GM12878 (cell line): ENCODE measurements around the gene TRDN. TPM values are rescaled to one million over a fixed set of nuclear protein-coding genes. Genes with fewer than 3 reads are reported as not detected.

Source experiments
- ATAC-seq: fragments of 200-7000 bp; cut with Tn5 transposase; 3 replicates; pipeline ENCODE4 v1.9.1; 2020; ENCODE audit warnings: mild to moderate bottlenecking, moderate library complexity
- BruUV-seq: library from RNA; stranded (reverse); fragments of 400-500 nt; replicated peaks from 2 replicates; lab custom pipeline; 2021; lab: Mats Ljungman, UMichigan
- CTCF ChIA-PET: fragments of 300-600 bp; sonication (Branson Sonifier 250); formaldehyde crosslinking; extraction: SDS; loops from one replicate; lab custom pipeline; 2021; ENCODE audit warnings: inconsistent platforms; lab: Yijun Ruan, JAX
- POLR2A ChIA-PET: fragments of 350-600 bp; formaldehyde crosslinking; extraction: SDS; loops from one replicate; lab custom pipeline; 2021; ENCODE audit warnings: inconsistent platforms; lab: Charles Lee
- RAD21 ChIA-PET: fragments of 300-600 bp; sonication (Branson Sonifier 250); formaldehyde crosslinking; loops from one replicate; lab custom pipeline; 2023; ENCODE audit warnings: antibody characterized with exemption; ENCODE audit not compliant: unreplicated experiment; lab: Charles Lee
- SMC1A ChIA-PET: fragments of 300-600 bp; sonication (Branson Sonifier 250); formaldehyde crosslinking; loops from one replicate; lab custom pipeline; 2023; ENCODE audit not compliant: unreplicated experiment, uncharacterized antibody; lab: Charles Lee
- DNase-seq: peaks from one replicate; pipeline ENCODE4 v3.0.0-alpha.2; 2011; ENCODE audit warnings: low read depth, low spot score
- FAIRE-seq: peaks from 3 replicates; lab custom pipeline; 2011; peaks lifted over from hg19 to GRCh38; lab: Jason Lieb, UNC
- H2AFZ ChIP-seq: 2 replicates; pipeline ENCODE4 v1.6.0; 2011; ENCODE audit warnings: low read depth, low read length, control low read depth; ENCODE audit not compliant: control insufficient read depth
- H3K27ac ChIP-seq: 2 replicates; pipeline ENCODE4 v1.5.1; 2011; ENCODE audit warnings: control low read depth; ENCODE audit not compliant: control insufficient read depth, insufficient read depth
- H3K27me3 ChIP-seq, 2 experiments: replicated peaks in 1 of 2; 2 replicates each; pipeline versions ENCODE4 v1.6.0 to v1.6.1; 2011; ENCODE audit warnings: low read length in 1 of 2; ENCODE audit not compliant: control insufficient read depth in 2 of 2, insufficient read depth in 2 of 2
- H3K36me3 ChIP-seq, 2 experiments: 2 replicates each; pipeline ENCODE4 v1.5.1; 2011; ENCODE audit warnings: low read length in 1 of 2; ENCODE audit not compliant: control insufficient read depth in 2 of 2, insufficient read depth in 2 of 2
- H3K4me1 ChIP-seq: 2 replicates; pipeline ENCODE4 v1.6.1; 2011; ENCODE audit warnings: mild to moderate bottlenecking, low read length, moderate library complexity, mixed read lengths; ENCODE audit not compliant: control insufficient read depth, insufficient read depth
- H3K4me2 ChIP-seq: 2 replicates; pipeline ENCODE4 v1.6.0; 2011; ENCODE audit warnings: control low read depth; ENCODE audit not compliant: control insufficient read depth, insufficient read depth
- H3K4me3 ChIP-seq: fragments of 200-600 bp; sonication (generic); 2 replicates; pipeline ENCODE4 v1.5.1; 2016
- H3K79me2 ChIP-seq: 2 replicates; pipeline ENCODE4 v1.6.0; 2011; ENCODE audit warnings: low read length; ENCODE audit not compliant: control insufficient read depth, insufficient read depth
- H3K9ac ChIP-seq: 2 replicates; pipeline ENCODE4 v1.8.0; 2011; ENCODE audit warnings: low read length, control low read depth, mixed read lengths; ENCODE audit not compliant: control insufficient read depth, insufficient read depth
- H3K9me3 ChIP-seq: replicated peaks from 3 replicates; pipeline ENCODE4 v1.5.1; 2011; ENCODE audit warnings: mild to moderate bottlenecking, low read length; ENCODE audit not compliant: control insufficient read depth, insufficient read depth
- H4K20me1 ChIP-seq: 2 replicates; pipeline ENCODE4 v1.6.0; 2011; ENCODE audit not compliant: control insufficient read depth, insufficient read depth
- CBX5 ChIP-seq: sonication (generic); IDR thresholded peaks from 2 replicates; pipeline ENCODE4 v1.6.1; 2016; ENCODE audit warnings: low read depth, moderate library complexity, mild to moderate bottlenecking, inconsistent platforms
- CHD2 ChIP-seq: IDR thresholded peaks from 2 replicates; pipeline ENCODE4 v1.6.1; 2011; ENCODE audit warnings: low read depth, low read length, improper control_type of control experiment, borderline replicate concordance
- HDAC6 ChIP-seq: fragments of 200-600 bp; sonication (generic); IDR thresholded peaks from one replicate; pipeline ENCODE4 v1.8.0; 2017; ENCODE audit warnings: antibody characterized with exemption; ENCODE audit not compliant: unreplicated experiment
- POLR2AphosphoS2 ChIP-seq: IDR thresholded peaks from 2 replicates; pipeline ENCODE4 v1.6.1; 2011; ENCODE audit warnings: low read depth, mild to moderate bottlenecking, low read length, improper control_type of control experiment, moderate library complexity
- RAD21 ChIP-seq: IDR thresholded peaks from 2 replicates; pipeline ENCODE4 v1.6.1; 2011; ENCODE audit warnings: mild to moderate bottlenecking, low read depth, low read length, moderate library complexity; ENCODE audit not compliant: insufficient read depth
- STAT3 ChIP-seq: IDR thresholded peaks from 2 replicates; pipeline ENCODE4 v1.6.1; 2011; ENCODE audit warnings: low read depth, low read length, improper control_type of control experiment
- ZNF24 ChIP-seq: fragments of 450-650 bp; IDR thresholded peaks from 2 replicates; pipeline ENCODE4 v1.6.1; 2017; ENCODE audit warnings: antibody characterized with exemption, mild to moderate bottlenecking
- ZZZ3 ChIP-seq: IDR thresholded peaks from 2 replicates; pipeline ENCODE4 v1.6.1; 2011; ENCODE audit warnings: low read depth; ENCODE audit not compliant: control insufficient read depth, insufficient read length
- in situ Hi-C: fragments of 300-500 bp; cut with MboI; formaldehyde crosslinking; loops from 9 replicates; pipeline ENCODE4 v1.14.3; 2018; ENCODE audit warnings: mixed read lengths
- intact Hi-C: fragments of 100-400 bp; cut with micrococcal nuclease; formaldehyde crosslinking; loops from one replicate; pipeline ENCODE4 v1.14.2; 2022; ENCODE audit not compliant: unreplicated experiment
- polyA plus RNA-seq, 11 experiments: library from polyadenylated mRNA; depleted of rRNA in 4 of 11; unstranded in 6 of 11; stranded (reverse) in 5 of 11; fragments of >200 nt; fragmentation: Nextera tagmentation in 4 of 11; fragmentation: Illumina TruSeq in 1 of 11; extraction: Ambion mirVana in 4 of 11; extraction: Trizol in 1 of 11; gene quantifications; 1 replicate in 1 of 11; 2 replicates in 10 of 11; pipeline versions ENCODE4 v1.2.1 to v1.2.3, GENCODE V29; 2011 to 2016; ENCODE audit warnings: inconsistent platforms in 2 of 11, missing spikeins in 2 of 11, low read depth in 1 of 11
- total RNA-seq, 4 experiments: library from RNA; depleted of rRNA in 3 of 4; stranded (reverse); fragments of >200 nt in 3 of 4; fragmentation: Illumina TruSeq in 1 of 4; extraction: Trizol in 1 of 4; gene quantifications; 2 replicates each; pipeline versions ENCODE4 v1.2.1 to v1.2.3, GENCODE V29; 2013 to 2021
- TF ChIP-seq, protein P1 (sequence below): fragments of 150-350 bp; IDR thresholded peaks from 2 replicates; pipeline ENCODE4 v1.6.1; 2016; ENCODE audit warnings: low read depth, low read length
- TF ChIP-seq, protein P2 (sequence below): fragments of 450-650 bp; IDR thresholded peaks from 2 replicates; pipeline ENCODE4 v1.6.1; 2014; ENCODE audit warnings: mild to moderate bottlenecking

TRDN gene
- total and polyA plus RNA-seq, 10 of the 15 experiments (the other 5 are each of a cell fraction or from before 2014, with no cell fraction given) = not detected

DNA sequence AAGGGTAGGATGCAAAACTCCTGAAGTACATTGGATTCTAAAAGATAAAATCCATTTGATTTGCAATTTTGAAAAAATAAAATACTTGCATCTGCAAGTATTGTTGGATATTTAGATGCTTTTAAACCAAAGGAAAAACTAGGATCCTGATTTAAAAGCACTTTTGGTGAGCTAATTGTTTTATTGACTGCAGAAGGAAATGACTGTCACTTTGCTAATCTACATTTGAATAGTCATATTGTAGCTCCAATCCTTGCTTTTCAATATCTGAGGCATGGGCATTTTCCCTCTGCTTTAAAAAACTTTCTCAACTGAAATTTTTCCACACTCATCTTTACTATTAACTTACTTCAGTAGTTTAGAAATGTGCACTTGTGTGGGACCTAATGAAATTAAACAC lies 74.1 kb downstream of the TRDN start:
- TF ChIP-seq CBX5 = no peak
- no peak for TF ChIP-seq CHD2
- TF ChIP-seq ZZZ3 = no peak
- no peak for TF ChIP-seq RAD21
- no peak for TF ChIP-seq STAT3
- no peak for TF ChIP-seq HDAC6
- no peak for TF ChIP-seq ZNF24
- TF ChIP-seq, protein P1, sequence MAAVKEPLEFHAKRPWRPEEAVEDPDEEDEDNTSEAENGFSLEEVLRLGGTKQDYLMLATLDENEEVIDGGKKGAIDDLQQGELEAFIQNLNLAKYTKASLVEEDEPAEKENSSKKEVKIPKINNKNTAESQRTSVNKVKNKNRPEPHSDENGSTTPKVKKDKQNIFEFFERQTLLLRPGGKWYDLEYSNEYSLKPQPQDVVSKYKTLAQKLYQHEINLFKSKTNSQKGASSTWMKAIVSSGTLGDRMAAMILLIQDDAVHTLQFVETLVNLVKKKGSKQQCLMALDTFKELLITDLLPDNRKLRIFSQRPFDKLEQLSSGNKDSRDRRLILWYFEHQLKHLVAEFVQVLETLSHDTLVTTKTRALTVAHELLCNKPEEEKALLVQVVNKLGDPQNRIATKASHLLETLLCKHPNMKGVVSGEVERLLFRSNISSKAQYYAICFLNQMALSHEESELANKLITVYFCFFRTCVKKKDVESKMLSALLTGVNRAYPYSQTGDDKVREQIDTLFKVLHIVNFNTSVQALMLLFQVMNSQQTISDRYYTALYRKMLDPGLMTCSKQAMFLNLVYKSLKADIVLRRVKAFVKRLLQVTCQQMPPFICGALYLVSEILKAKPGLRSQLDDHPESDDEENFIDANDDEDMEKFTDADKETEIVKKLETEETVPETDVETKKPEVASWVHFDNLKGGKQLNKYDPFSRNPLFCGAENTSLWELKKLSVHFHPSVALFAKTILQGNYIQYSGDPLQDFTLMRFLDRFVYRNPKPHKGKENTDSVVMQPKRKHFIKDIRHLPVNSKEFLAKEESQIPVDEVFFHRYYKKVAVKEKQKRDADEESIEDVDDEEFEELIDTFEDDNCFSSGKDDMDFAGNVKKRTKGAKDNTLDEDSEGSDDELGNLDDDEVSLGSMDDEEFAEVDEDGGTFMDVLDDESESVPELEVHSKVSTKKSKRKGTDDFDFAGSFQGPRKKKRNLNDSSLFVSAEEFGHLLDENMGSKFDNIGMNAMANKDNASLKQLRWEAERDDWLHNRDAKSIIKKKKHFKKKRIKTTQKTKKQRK = no peak
- TF ChIP-seq POLR2AphosphoS2 = no peak
- TF ChIP-seq, protein P2, sequence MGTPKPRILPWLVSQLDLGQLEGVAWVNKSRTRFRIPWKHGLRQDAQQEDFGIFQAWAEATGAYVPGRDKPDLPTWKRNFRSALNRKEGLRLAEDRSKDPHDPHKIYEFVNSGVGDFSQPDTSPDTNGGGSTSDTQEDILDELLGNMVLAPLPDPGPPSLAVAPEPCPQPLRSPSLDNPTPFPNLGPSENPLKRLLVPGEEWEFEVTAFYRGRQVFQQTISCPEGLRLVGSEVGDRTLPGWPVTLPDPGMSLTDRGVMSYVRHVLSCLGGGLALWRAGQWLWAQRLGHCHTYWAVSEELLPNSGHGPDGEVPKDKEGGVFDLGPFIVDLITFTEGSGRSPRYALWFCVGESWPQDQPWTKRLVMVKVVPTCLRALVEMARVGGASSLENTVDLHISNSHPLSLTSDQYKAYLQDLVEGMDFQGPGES = no peak
- TF ChIP-seq, all 136 proteins: peak for 0
- BruUV-seq = no TSS peak
- Histone ChIP-seq H3K27me3 (no peaks in the 10 kb centered on the region), H4K20me1 (no peaks in the 10 kb centered on the region), H2AFZ (no peak overlapping the region), H3K27ac (no peak overlapping the region), H3K4me1 (no peaks in the 10 kb centered on the region), H3K9ac (no peak overlapping the region), H3K36me3 (no peaks in the 10 kb centered on the region), H3K79me2 (no peaks in the 10 kb centered on the region), H3K9me3 (no peaks in the 10 kb centered on the region), H3K4me3 (no peak overlapping the region), H3K4me2 (no peak overlapping the region)
- in situ Hi-C loops (no loop called here), intact Hi-C loops (no loop called here)
- FAIRE-seq (no peak), DNase-seq (no peak), ATAC-seq (no peak)
- SMC1A ChIA-PET = no interaction called here
- POLR2A ChIA-PET = no interaction called here
- CTCF ChIA-PET = interaction anchor here (0.7 to 0.9 kb wide), 2 partner anchors 133 to 153 kb away, joined by 3 read pairs; no protein-coding TSS in a partner anchor
- RAD21 ChIA-PET = no interaction called here
